ENCODE measurements around the gene VSTM2B. TPM values are rescaled to one million over a fixed set of nuclear protein-coding genes. Genes with fewer than 3 reads are reported as not detected.

The VSTM2B gene
- total RNA-seq, 1 experiment from 2014 or later: not detected

DNA sequence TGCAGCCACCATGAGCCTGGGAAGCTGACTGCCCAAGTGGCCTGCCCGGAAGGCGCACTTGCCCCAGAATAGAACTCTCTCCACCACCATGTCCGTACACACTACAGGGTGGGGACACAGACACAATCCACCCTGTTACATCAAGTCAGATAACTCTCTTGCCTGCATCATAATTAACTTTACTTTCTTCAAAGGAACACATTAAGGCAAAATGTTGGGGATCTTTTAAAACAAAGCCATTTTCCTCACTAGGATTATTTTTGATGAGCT, 23.3 kb upstream of the VSTM2B start:
- Histone ChIP-seq H3K27me3 (ENCODE audit: insufficient read depth, low read depth) (peaks cover 96% of the 10 kb centered on the region), H3K4me1 (replicated peaks; ENCODE audit: insufficient read depth) (no peaks in the 10 kb centered on the region), H3K79me2 (ENCODE audit: low read depth) (no peaks in the 10 kb centered on the region), H4K20me1 (ENCODE audit: insufficient read depth) (no peaks in the 10 kb centered on the region), H3K9me2 (ENCODE audit: insufficient read depth) (no peaks in the 10 kb centered on the region), H3K9me3 (ENCODE audit: insufficient read depth, low read depth) (no peaks in the 10 kb centered on the region), H3K27ac (no peak overlapping the region), H2AFZ (no peak overlapping the region), H3F3A (ENCODE audit: insufficient read depth, low read depth) (no peaks in the 10 kb centered on the region), H3K4me2 (no peak overlapping the region), H3K4me3 (no peak overlapping the region), H3K36me3 (ENCODE audit: low read depth) (no peaks in the 10 kb centered on the region)
- ChIA-PET POLR2A (ENCODE audit: unreplicated experiment) (no interaction called here), CTCF (no interaction called here)
- BruUV-seq (replicated peaks): no TSS peak
- DNase-seq: no peak
- TF ChIP-seq, protein P1, sequence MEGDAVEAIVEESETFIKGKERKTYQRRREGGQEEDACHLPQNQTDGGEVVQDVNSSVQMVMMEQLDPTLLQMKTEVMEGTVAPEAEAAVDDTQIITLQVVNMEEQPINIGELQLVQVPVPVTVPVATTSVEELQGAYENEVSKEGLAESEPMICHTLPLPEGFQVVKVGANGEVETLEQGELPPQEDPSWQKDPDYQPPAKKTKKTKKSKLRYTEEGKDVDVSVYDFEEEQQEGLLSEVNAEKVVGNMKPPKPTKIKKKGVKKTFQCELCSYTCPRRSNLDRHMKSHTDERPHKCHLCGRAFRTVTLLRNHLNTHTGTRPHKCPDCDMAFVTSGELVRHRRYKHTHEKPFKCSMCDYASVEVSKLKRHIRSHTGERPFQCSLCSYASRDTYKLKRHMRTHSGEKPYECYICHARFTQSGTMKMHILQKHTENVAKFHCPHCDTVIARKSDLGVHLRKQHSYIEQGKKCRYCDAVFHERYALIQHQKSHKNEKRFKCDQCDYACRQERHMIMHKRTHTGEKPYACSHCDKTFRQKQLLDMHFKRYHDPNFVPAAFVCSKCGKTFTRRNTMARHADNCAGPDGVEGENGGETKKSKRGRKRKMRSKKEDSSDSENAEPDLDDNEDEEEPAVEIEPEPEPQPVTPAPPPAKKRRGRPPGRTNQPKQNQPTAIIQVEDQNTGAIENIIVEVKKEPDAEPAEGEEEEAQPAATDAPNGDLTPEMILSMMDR (conservative IDR thresholded peaks at IDR 0.05): no peak
- TF ChIP-seq EZH2 (IDR thresholded peaks at IDR 0.05; ENCODE audit: low read depth): no peak
- intact Hi-C loops (cut with micrococcal nuclease; ENCODE audit: unreplicated experiment): no loop called here

- no peak for DNase-seq
- intact Hi-C loops (cut with micrococcal nuclease; ENCODE audit: unreplicated experiment): no loop called here
- H3K4me1 ChIP-seq (replicated peaks; ENCODE audit: insufficient read depth): no peaks in the 10 kb centered on the region
- H3K79me2 ChIP-seq (ENCODE audit: low read depth): no peaks in the 10 kb centered on the region
- H3K4me2 ChIP-seq: no peak overlapping the region
- no peak overlapping the region for H3K4me3 ChIP-seq
- peaks cover 96% of the 10 kb centered on the region for H3K27me3 ChIP-seq (ENCODE audit: insufficient read depth, low read depth)
- no TSS peak for BruUV-seq (replicated peaks)
- no peaks in the 10 kb centered on the region for H3K9me3 ChIP-seq (ENCODE audit: insufficient read depth, low read depth)
- CTCF ChIA-PET: no interaction called here
- no peak overlapping the region for H2AFZ ChIP-seq
- H4K20me1 ChIP-seq (ENCODE audit: insufficient read depth): no peaks in the 10 kb centered on the region
- no peak for TF ChIP-seq EZH2 (IDR thresholded peaks at IDR 0.05; ENCODE audit: low read depth)
- TF ChIP-seq, protein P1 (conservative IDR thresholded peaks at IDR 0.05): no peak
- H3K9me2 ChIP-seq (ENCODE audit: insufficient read depth): no peaks in the 10 kb centered on the region
- no peaks in the 10 kb centered on the region for H3F3A ChIP-seq (ENCODE audit: insufficient read depth, low read depth)
- POLR2A ChIA-PET (ENCODE audit: unreplicated experiment): no interaction called here
- no peaks in the 10 kb centered on the region for H3K36me3 ChIP-seq (ENCODE audit: low read depth)
- H3K27ac ChIP-seq: no peak overlapping the region
Observed at GRCh38 chr19:29503140-29503758, 22.5 kb upstream of the VSTM2B start.

GRCh38 chr19:29503785-29504184, 22.0 kb upstream of the VSTM2B start:
- no peaks in the 10 kb centered on the region for H3K9me2 ChIP-seq (ENCODE audit: insufficient read depth)
- no peaks in the 10 kb centered on the region for H3F3A ChIP-seq (ENCODE audit: insufficient read depth, low read depth)
- intact Hi-C loops (cut with micrococcal nuclease; ENCODE audit: unreplicated experiment): no loop called here
- no peaks in the 10 kb centered on the region for H3K36me3 ChIP-seq (ENCODE audit: low read depth)
- H4K20me1 ChIP-seq (ENCODE audit: insufficient read depth): no peaks in the 10 kb centered on the region
- POLR2A ChIA-PET (ENCODE audit: unreplicated experiment): no interaction called here
- CTCF ChIA-PET: no interaction called here
- no peaks in the 10 kb centered on the region for H3K79me2 ChIP-seq (ENCODE audit: low read depth)
- TF ChIP-seq EZH2 (IDR thresholded peaks at IDR 0.05; ENCODE audit: low read depth): no peak
- TF ChIP-seq, protein P1 (conservative IDR thresholded peaks at IDR 0.05): no peak
- BruUV-seq (replicated peaks): no TSS peak
- no peaks in the 10 kb centered on the region for H3K9me3 ChIP-seq (ENCODE audit: insufficient read depth, low read depth)
- H3K27me3 ChIP-seq (ENCODE audit: insufficient read depth, low read depth): peaks cover 96% of the 10 kb centered on the region
- no peak overlapping the region for H3K4me3 ChIP-seq
- H3K4me1 ChIP-seq (replicated peaks; ENCODE audit: insufficient read depth): no peaks in the 10 kb centered on the region
- DNase-seq: no peak
- no peak overlapping the region for H2AFZ ChIP-seq
- no peak overlapping the region for H3K27ac ChIP-seq
- no peak overlapping the region for H3K4me2 ChIP-seq
